Trophoblast cell (in vitro differentiated cells and primary cell): Measurements from ENCODE around the gene COPS8.

ENCODE experiments used
- DNase-seq, 2 donors: peaks; one replicate each; pipeline ENCODE4 v3.0.0-alpha.2; 2016
- H2AFZ ChIP-seq: 2 replicates; pipeline ENCODE4 v1.6.1; 2013; ENCODE audit warnings: low read length, moderate library complexity, mild to moderate bottlenecking; ENCODE audit not compliant: insufficient read depth, poor library complexity
- H2AK5ac ChIP-seq: 2 replicates; pipeline ENCODE4 v1.6.1; 2013; ENCODE audit warnings: mild to moderate bottlenecking, low read length
- H2BK120ac ChIP-seq: 2 replicates; pipeline ENCODE4 v1.6.1; 2013; ENCODE audit warnings: low read length, mild to moderate bottlenecking, moderate library complexity; ENCODE audit not compliant: insufficient read depth, poor library complexity
- H2BK12ac ChIP-seq: 2 replicates; pipeline ENCODE4 v1.6.1; 2013; ENCODE audit warnings: mild to moderate bottlenecking, low read length, moderate library complexity
- H2BK5ac ChIP-seq: 2 replicates; pipeline ENCODE4 v1.6.1; 2013; ENCODE audit warnings: low read length, low read depth, moderate library complexity, mild to moderate bottlenecking; ENCODE audit not compliant: poor library complexity
- H3K14ac ChIP-seq: 2 replicates; pipeline ENCODE4 v1.6.1; 2013; ENCODE audit warnings: mild to moderate bottlenecking, low read length
- H3K18ac ChIP-seq: 2 replicates; pipeline ENCODE4 v1.6.1; 2013; ENCODE audit warnings: mild to moderate bottlenecking, low read length
- H3K23ac ChIP-seq: 2 replicates; pipeline ENCODE4 v1.6.1; 2013; ENCODE audit warnings: low read length
- H3K27ac ChIP-seq: 2 replicates; pipeline ENCODE4 v1.5.1; 2013; ENCODE audit warnings: low read depth, mild to moderate bottlenecking, inconsistent platforms, low read length, moderate library complexity
- H3K27me3 ChIP-seq: 2 replicates; pipeline ENCODE4 v1.6.1; 2013; ENCODE audit warnings: inconsistent platforms, mild to moderate bottlenecking, low read length, moderate library complexity; ENCODE audit not compliant: insufficient read depth
- H3K36me3 ChIP-seq, 2 experiments: 1 replicate in 1 of 2; 2 replicates in 1 of 2; pipeline ENCODE4 v1.6.1; 2013; ENCODE audit warnings: low read length in 2 of 2, mild to moderate bottlenecking in 2 of 2, moderate library complexity in 1 of 2; ENCODE audit not compliant: insufficient read depth in 2 of 2, control insufficient read depth in 1 of 2
- H3K4ac ChIP-seq: 2 replicates; pipeline ENCODE4 v1.6.1; 2013; ENCODE audit warnings: low read depth, mild to moderate bottlenecking, low read length, moderate library complexity
- H3K4me1 ChIP-seq, 2 experiments: 1 replicate in 1 of 2; 2 replicates in 1 of 2; pipeline ENCODE4 v1.6.1; 2013; ENCODE audit warnings: low read length in 2 of 2, mild to moderate bottlenecking in 2 of 2, moderate library complexity in 1 of 2; ENCODE audit not compliant: insufficient read depth in 2 of 2, control insufficient read depth in 1 of 2
- H3K4me2 ChIP-seq: 2 replicates; pipeline ENCODE4 v1.6.1; 2013; ENCODE audit warnings: inconsistent platforms, mild to moderate bottlenecking, low read length, moderate library complexity
- H3K4me3 ChIP-seq: 2 replicates; pipeline ENCODE4 v1.5.1; 2013; ENCODE audit warnings: mild to moderate bottlenecking, low read depth, low read length, inconsistent platforms
- H3K79me1 ChIP-seq: one replicate; pipeline ENCODE4 v1.6.1; 2013; ENCODE audit warnings: low read length
- H3K79me2 ChIP-seq: 2 replicates; pipeline ENCODE4 v1.6.1; 2013; ENCODE audit warnings: low read length, mild to moderate bottlenecking; ENCODE audit not compliant: control insufficient read depth, insufficient read depth, poor library complexity
- H3K9ac ChIP-seq: 2 replicates; pipeline ENCODE4 v1.6.1; 2013; ENCODE audit warnings: mild to moderate bottlenecking, low read length
- H3K9me3 ChIP-seq: 2 replicates; pipeline ENCODE4 v1.6.1; 2013; ENCODE audit warnings: low read depth, mild to moderate bottlenecking, control low read depth, inconsistent platforms, low read length; ENCODE audit not compliant: insufficient read depth
- H4K12ac ChIP-seq: 2 replicates; pipeline ENCODE4 v1.6.1; 2013; ENCODE audit warnings: low read depth, mild to moderate bottlenecking, low read length, moderate library complexity
- H4K8ac ChIP-seq: 2 replicates; pipeline ENCODE4 v1.6.1; 2013; ENCODE audit warnings: low read depth, mild to moderate bottlenecking, low read length, moderate library complexity
- H4K91ac ChIP-seq: one replicate; pipeline ENCODE4 v1.6.1; 2013; ENCODE audit warnings: low read depth, mild to moderate bottlenecking, low read length, moderate library complexity
- WGBS: extraction: QIAGEN DNeasy Blood & Tissue Kit; methylation state at CpG from one replicate; pipeline ENCODE4 v1.1.7; 2013; ENCODE audit warnings: missing lambda C conversion rate; ENCODE audit not compliant: insufficient read length, insufficient coverage; ENCODE audit errors: extremely low coverage; 5-methylcytosine and 5-hydroxymethylcytosine counted together

COPS8 gene

DNA sequence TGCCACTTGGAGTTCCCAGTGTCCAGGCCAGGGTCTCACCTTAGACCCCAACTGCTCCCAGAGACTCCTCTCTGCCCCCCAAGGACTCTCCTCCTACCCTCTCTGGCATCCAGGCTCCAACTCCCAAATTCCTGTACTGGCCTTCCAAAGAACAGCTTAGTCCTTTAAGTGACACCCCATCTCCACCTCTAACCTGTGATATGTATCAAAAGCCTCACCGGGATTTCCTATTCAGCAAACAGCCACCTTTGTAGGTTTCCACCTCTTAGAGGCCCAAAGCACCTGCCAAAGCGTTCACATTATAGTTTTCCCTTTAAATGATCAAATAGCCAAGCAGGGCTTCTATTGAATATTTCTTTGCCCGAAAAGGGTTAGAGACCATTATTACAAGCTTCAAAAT, 2.7 kb upstream of the COPS8 start:
- H4K91ac ChIP-seq: no peak overlapping the region
- no peak overlapping the region for H2AK5ac ChIP-seq
- H3K23ac ChIP-seq: no peak overlapping the region
- H4K8ac ChIP-seq: no peak overlapping the region
- H3K9ac ChIP-seq: no peak overlapping the region
- no peak overlapping the region for H3K27ac ChIP-seq
- peaks cover 9% of the 10 kb centered on the region for H3K79me2 ChIP-seq
- H3K18ac ChIP-seq: no peak overlapping the region
- H2BK120ac ChIP-seq: no peak overlapping the region
- H3K27me3 ChIP-seq: no peaks in the 10 kb centered on the region
- H3K9me3 ChIP-seq: no peaks in the 10 kb centered on the region
- no CpG with 5 or more reads among the region's 3 CpGs for WGBS
- H4K12ac ChIP-seq: no peak overlapping the region
- H3K14ac ChIP-seq: no peak overlapping the region
- no peak overlapping the region for H3K4me3 ChIP-seq
- no peak overlapping the region for H3K4me2 ChIP-seq
- H3K36me3 ChIP-seq: peaks cover 2 to 4% of the 10 kb centered on the region in 2 experiments
- DNase-seq: no peak
- no peak overlapping the region for H2BK12ac ChIP-seq
- H3K4ac ChIP-seq: no peak overlapping the region
- H3K4me1 ChIP-seq: no peaks in the 10 kb centered on the region
- peaks cover 4% of the 10 kb centered on the region for H3K79me1 ChIP-seq
- no peak overlapping the region for H2BK5ac ChIP-seq
- H2AFZ ChIP-seq: no peak overlapping the region

DNA sequence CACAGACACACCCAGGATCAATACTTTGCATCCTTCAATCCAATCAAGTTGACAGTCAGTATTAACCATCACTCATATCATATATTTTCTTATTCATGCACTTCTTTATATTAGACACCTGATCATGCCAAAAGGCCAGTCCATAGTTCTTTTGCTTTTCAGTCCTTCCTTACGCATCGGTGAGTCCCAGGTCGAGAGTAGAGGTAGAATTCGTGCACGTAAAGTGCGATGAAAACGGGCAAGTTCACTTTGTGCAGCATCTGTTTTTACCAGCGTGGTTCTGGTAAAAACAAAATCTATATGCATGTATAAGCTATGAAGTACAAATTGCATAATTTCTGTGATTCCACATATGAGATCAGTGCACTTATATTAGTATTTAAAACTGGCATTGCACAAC, 1.2 kb upstream of the COPS8 start:
- H2BK12ac ChIP-seq: no peak overlapping the region
- no peaks in the 10 kb centered on the region for H3K9me3 ChIP-seq
- no peak overlapping the region for H2AK5ac ChIP-seq
- H3K14ac ChIP-seq: no peak overlapping the region
- H3K4me3 ChIP-seq: no peak overlapping the region
- H3K4me2 ChIP-seq: no peak overlapping the region
- no peak overlapping the region for H3K4ac ChIP-seq
- no peak overlapping the region for H2BK5ac ChIP-seq
- H3K9ac ChIP-seq: no peak overlapping the region
- peaks cover 4% of the 10 kb centered on the region for H3K79me1 ChIP-seq
- H4K12ac ChIP-seq: no peak overlapping the region
- H3K27ac ChIP-seq: no peak overlapping the region
- peaks cover 9% of the 10 kb centered on the region for H3K79me2 ChIP-seq
- no peaks in the 10 kb centered on the region for H3K4me1 ChIP-seq
- WGBS: no CpG with 5 or more reads among the region's 8 CpGs
- DNase-seq: no peak
- H4K8ac ChIP-seq: no peak overlapping the region
- no peak overlapping the region for H3K18ac ChIP-seq
- H4K91ac ChIP-seq: no peak overlapping the region
- no peak overlapping the region for H3K23ac ChIP-seq
- H3K36me3 ChIP-seq: peaks cover 2 to 6% of the 10 kb centered on the region in 2 experiments
- H2AFZ ChIP-seq: no peak overlapping the region
- no peak overlapping the region for H2BK120ac ChIP-seq
- no peaks in the 10 kb centered on the region for H3K27me3 ChIP-seq

DNA sequence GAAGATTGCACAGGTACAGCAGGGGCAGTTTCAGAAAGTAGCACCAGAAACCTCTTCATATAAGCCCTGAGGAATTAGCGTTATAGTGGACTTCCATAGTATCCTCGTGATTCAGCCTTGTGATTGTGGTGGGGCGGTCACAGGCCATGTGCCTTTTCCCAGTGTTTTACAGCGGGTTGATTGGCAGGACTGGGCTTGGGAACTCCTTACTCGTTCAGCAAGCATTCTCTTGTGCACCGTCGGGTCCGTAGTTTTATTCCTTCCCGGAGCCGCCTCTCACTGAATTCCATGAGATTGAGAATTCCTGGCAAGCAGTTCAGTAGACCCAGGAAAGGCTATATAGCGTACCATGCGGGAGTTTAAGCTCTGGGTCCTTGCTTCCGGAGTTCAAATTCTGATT, 5.2 kb downstream of the COPS8 start:
- no peak overlapping the region for H2BK5ac ChIP-seq
- H2BK12ac ChIP-seq: no peak overlapping the region
- no peak overlapping the region for H2AFZ ChIP-seq
- WGBS: no CpG with 5 or more reads among the region's 13 CpGs
- no peak overlapping the region for H3K23ac ChIP-seq
- no peaks in the 10 kb centered on the region for H3K4me1 ChIP-seq
- peaks cover 4% of the 10 kb centered on the region for H3K79me2 ChIP-seq
- no peak overlapping the region for H4K12ac ChIP-seq
- no peak overlapping the region for H3K18ac ChIP-seq
- peaks cover 2% of the 10 kb centered on the region for H3K9me3 ChIP-seq
- no peak overlapping the region for H4K91ac ChIP-seq
- no peaks in the 10 kb centered on the region for H3K27me3 ChIP-seq
- no peak overlapping the region for H3K14ac ChIP-seq
- no peak overlapping the region for H3K4me2 ChIP-seq
- H3K27ac ChIP-seq: no peak overlapping the region
- H3K4me3 ChIP-seq: no peak overlapping the region
- H3K36me3 ChIP-seq: peaks cover 10 to 22% of the 10 kb centered on the region in 2 experiments
- H3K9ac ChIP-seq: no peak overlapping the region
- no peak overlapping the region for H4K8ac ChIP-seq
- no peaks in the 10 kb centered on the region for H3K79me1 ChIP-seq
- no peak overlapping the region for H3K4ac ChIP-seq
- DNase-seq: no peak
- no peak overlapping the region for H2BK120ac ChIP-seq
- H2AK5ac ChIP-seq: no peak overlapping the region

DNA sequence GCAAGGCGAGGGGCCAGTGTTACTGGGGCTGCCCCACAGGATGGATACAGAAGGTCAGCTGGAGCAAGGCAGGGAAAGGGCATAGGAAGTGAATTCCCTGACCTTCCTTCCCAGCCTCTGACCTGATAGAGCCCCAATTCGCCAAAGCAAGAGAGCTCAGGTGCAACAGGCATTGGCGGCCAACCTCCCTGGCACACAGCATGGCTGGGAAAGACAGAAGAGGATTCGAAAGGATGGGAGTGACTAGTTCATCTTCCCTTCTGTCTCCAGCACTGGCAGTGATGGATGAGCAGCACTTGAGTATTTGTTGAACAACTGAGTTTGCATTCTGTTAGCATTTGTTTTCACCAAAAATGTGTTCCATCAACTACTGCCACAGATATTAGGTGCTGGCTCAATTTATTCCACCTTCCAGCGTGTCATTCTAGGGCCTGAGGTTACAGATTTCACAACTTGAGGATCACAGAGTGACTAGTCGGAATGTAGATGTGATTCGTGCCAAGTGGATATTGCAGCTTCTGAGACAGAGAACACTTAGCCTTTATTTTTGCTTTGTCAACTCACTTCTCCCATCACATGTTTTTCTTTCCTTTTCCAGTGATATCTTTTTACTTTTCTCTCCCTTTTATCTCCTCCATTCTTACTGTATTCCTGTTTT, 6.2 kb downstream of the COPS8 start:
- no peak overlapping the region for H4K91ac ChIP-seq
- H3K4ac ChIP-seq: no peak overlapping the region
- no peak overlapping the region for H3K4me3 ChIP-seq
- H3K18ac ChIP-seq: no peak overlapping the region
- no peak overlapping the region for H2BK5ac ChIP-seq
- H3K23ac ChIP-seq: no peak overlapping the region
- H4K12ac ChIP-seq: no peak overlapping the region
- no peak overlapping the region for H3K27ac ChIP-seq
- H3K36me3 ChIP-seq: peaks cover 14 to 27% of the 10 kb centered on the region in 2 experiments
- H3K4me1 ChIP-seq: no peaks in the 10 kb centered on the region
- H3K79me2 ChIP-seq: no peaks in the 10 kb centered on the region
- no peak overlapping the region for H3K14ac ChIP-seq
- H3K9me3 ChIP-seq: peaks cover 2% of the 10 kb centered on the region
- H2AFZ ChIP-seq: no peak overlapping the region
- H4K8ac ChIP-seq: no peak overlapping the region
- H2AK5ac ChIP-seq: no peak overlapping the region
- no peak overlapping the region for H2BK12ac ChIP-seq
- DNase-seq: no peak
- H3K27me3 ChIP-seq: no peaks in the 10 kb centered on the region
- no CpG with 5 or more reads among the region's 7 CpGs for WGBS
- no peak overlapping the region for H2BK120ac ChIP-seq
- H3K9ac ChIP-seq: no peak overlapping the region
- no peak overlapping the region for H3K4me2 ChIP-seq
- no peaks in the 10 kb centered on the region for H3K79me1 ChIP-seq
